LNCAP (cell line): ENCODE results near the gene PEAK3.

ENCODE experiments used
- TF ChIP-seq, protein P1 (sequence below): fragments of 450-650 bp; IDR thresholded peaks from 2 replicates; pipeline ENCODE4 v1.5.1; 2017; ENCODE audit warnings: mild to moderate bottlenecking

The PEAK3 gene

DNA sequence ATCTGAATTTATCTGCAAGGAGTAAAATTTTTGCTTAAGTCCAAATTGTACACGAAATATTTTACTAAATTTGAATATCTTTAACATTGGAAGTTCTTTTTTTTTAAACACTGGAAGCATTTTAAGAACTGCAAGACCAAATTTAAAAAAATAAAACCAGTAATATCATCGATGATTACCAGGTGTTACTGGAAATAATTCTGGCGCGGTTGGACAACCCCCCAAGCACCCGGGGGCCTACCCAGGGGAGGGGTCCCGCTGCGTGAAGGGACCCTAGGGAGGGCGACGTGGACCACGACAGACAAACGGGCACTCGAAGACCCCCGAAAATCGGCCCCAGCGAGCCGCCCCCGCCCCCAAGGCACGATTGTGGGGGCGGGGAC is 13.1 kb downstream of the PEAK3 start:
- TF ChIP-seq, protein P1, sequence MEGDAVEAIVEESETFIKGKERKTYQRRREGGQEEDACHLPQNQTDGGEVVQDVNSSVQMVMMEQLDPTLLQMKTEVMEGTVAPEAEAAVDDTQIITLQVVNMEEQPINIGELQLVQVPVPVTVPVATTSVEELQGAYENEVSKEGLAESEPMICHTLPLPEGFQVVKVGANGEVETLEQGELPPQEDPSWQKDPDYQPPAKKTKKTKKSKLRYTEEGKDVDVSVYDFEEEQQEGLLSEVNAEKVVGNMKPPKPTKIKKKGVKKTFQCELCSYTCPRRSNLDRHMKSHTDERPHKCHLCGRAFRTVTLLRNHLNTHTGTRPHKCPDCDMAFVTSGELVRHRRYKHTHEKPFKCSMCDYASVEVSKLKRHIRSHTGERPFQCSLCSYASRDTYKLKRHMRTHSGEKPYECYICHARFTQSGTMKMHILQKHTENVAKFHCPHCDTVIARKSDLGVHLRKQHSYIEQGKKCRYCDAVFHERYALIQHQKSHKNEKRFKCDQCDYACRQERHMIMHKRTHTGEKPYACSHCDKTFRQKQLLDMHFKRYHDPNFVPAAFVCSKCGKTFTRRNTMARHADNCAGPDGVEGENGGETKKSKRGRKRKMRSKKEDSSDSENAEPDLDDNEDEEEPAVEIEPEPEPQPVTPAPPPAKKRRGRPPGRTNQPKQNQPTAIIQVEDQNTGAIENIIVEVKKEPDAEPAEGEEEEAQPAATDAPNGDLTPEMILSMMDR, result no peak

DNA sequence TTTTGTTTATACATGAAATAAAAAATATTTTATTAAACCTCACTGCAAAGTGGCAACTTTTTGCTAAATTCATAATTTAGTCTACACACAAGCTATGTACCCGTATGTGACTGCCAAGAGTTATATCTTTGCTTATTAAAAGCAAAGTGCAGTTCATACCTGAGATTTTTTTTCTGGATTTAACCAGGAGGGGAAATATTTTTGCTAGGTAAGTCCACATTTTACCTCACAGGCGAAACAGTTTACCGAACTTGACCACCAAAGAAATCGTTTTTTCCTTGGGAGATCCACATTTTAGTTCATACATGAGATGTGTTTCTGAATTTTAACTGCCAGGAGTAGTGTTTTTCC is 13.5 kb downstream of the PEAK3 start:
- TF ChIP-seq, protein P1, result no peak

DNA sequence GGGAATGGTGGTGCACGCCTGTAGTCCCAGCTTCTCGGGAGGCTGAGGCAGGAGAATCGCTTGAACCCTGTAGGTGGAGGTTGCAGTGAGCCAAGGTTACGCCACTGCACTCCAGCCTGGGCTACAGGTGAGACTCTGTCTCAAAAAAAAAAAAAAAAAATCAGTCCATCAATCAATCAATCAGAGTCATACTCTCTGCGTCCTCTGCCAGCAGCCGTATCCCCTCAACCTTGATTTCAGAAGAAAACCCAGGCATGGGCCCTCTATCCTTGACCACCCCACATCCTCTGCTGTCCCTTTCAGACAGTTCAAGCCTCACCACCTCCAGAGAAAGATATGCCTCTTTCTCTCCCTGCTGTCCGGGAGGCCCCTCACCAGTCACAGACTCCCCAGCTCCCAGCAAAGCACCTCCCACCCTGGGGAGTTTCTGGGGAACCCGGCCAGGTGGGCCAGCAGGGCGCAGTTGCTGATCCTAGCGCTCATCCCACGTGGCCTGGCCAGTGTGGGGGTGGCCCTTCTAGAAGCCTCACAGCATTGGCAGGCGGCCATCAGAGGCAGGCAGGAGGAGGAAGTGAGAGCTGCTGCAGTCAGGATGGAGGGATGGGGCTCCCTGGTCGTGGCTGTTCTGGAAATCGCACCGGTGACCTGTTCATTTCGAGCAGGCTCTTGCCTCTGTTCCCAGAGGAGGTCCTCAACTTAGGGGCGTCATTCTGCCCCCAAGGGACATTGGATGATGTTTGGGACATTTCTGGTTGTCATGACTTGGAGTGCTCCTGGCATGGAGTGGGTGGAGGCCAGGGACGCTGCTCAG is 15.6 kb downstream of the PEAK3 start:
- TF ChIP-seq, protein P1, result no peak

DNA sequence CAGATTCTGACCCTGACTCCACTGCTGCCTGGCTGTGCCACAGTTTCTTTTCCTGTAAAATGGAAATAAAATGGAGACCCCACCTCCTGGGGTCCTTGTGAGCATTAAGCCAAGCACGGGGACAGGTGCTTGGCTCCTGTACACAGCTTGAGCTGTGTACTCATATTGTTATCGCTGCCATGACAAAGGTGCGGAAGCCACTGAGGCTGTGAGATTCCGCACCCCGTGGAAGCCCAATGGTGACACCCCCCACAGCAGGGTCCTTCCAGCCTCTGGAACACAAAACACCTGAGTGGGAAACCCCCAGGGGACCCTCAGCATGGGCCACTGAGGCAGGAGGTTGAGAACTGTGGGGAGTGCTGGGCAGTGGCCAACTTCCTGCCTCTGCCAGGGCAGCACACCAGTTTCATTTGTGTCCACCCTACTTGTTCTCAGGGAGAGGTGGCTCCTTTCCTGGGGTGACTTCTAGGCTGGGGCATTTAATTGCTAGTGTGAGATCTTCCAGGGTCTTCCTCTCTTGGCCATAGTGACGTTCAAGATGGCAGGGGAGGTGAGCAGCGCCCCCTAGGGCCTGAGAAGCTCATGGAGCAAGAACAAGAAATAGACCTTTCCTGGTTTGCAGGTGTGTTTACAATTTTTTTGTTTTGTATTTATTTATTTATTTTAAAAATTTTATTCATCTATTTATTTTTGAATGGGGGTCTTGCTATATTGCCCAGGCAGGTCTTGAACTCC is 20.4 kb downstream of the PEAK3 start:
- TF ChIP-seq, protein P1, result peak; percentile 52

DNA sequence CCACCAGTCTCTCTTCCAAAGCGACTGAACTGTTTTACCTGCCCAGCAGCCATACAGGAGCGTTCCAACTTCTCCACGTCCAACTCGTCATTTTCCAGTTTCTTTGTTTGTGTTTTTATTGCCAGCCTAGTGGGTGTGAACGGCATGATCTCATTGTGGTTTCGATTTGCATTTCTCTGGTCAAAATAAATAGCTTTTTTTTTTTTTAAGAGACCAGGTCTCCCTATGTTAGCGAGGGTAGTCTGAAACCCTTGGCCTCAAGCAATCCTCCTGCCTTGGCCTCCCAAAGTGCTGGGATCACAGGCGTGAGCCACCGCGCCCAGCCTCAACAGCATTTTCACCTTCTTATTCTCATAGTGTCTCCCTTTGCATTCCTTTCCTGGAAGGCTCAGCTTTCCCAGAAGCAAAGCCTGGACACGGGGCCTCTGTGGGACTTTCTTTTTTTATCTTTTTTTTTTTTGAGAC is 21.6 kb downstream of the PEAK3 start:
- TF ChIP-seq, protein P1, result no peak

DNA sequence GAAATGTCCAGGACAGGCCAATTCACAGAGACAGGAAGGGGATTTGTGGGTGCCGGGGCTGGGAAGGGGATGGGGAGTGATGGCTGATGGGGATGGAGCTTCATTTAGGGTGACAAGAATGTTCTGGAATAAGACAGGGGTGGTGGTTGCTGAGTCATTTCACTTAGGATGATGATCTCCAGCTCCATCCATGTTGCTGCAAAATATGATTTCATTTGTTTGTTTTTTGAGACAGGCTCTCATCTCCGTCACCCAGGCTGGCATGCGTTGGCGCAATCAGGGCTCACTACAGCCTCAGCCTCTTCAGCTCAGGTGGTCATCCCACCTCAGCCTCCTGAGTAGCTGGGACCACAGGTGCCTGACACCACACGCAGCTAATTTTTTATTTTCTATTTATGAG is 22.6 kb downstream of the PEAK3 start:
- TF ChIP-seq, protein P1, result no peak

DNA sequence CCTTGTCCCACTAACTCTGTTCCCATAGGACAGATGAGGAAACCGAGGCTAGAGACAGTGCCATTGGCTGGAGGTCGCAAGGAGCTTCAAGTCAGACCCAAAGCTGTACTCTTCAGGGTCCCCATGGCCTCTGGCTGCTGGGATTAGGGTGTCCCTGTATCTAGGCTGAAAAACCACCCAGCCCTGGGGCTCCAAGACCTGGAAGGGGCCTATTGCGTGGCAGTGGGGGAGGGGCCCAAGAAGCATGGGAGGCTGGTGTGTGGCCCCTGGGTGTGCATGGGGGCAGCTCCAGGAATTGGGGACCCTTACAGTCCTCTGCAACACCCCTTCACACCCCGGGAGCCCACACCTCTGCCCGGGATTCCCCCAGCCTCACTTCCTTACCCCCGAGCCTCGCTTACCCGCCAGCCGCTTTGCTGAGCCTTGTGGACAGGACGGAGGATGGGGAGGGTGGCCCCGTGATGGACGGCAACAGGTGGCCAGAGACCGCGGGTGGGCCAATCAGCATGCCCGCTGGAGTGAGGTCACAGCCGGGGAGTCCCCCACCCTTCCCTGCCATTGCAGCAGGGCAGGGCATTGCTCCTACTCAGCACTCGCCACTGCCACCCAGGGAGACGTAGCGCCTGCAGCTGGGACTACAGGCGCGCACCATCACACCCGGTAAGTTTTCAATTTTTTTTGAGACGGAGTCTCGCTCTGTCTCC is 25.8 kb downstream of the PEAK3 start, which contains the start of gene JSRP1:
Gene JSRP1 (minus strand): TSS at position 436 of the 704 bp plus-strand sequence. CDS start 1,103 bp downstream, outside the sequence.
- TF ChIP-seq, protein P1, result no peak
